A673 (cell line): ENCODE measurements around the gene RIT2. TPM values are rescaled to one million over a fixed set of nuclear protein-coding genes. Genes with fewer than 3 reads are reported as not detected.

Source experiments
- BruUV-seq: library from RNA; stranded (reverse); fragments of 400-500 nt; replicated peaks from 2 replicates; lab custom pipeline; 2021; lab: Mats Ljungman, UMichigan
- CTCF ChIA-PET: fragments of 300-600 bp; sonication (Branson Sonifier 250); formaldehyde crosslinking; loops from one replicate; lab custom pipeline; 2022; ENCODE audit warnings: antibody characterized with exemption; lab: Charles Lee
- POLR2A ChIA-PET: fragments of 300-600 bp; sonication (Branson Sonifier 250); formaldehyde crosslinking; loops from one replicate; lab custom pipeline; 2022; ENCODE audit warnings: antibody characterized with exemption; ENCODE audit not compliant: low non-redundant PET; lab: Charles Lee
- DNase-seq: peaks from one replicate; pipeline ENCODE4 v3.0.0-alpha.2; 2015; ENCODE audit warnings: low spot score
- H3K27ac ChIP-seq: fragments of 200-600 bp; sonication (generic); 2 replicates; pipeline ENCODE4 v1.5.1; 2016; ENCODE audit warnings: mixed run types, low read depth, mild to moderate bottlenecking, mixed read lengths, antibody characterized with exemption, low read length; ENCODE audit not compliant: poor library complexity, severe bottlenecking
- H3K27me3 ChIP-seq: fragments of 200-600 bp; sonication (generic); replicated peaks from 2 replicates; pipeline ENCODE4 v1.6.1; 2017; ENCODE audit warnings: mixed run types, low read depth, mild to moderate bottlenecking, mixed read lengths, antibody characterized with exemption, low read length; ENCODE audit not compliant: insufficient read depth, poor library complexity
- H3K36me3 ChIP-seq: fragments of 200-600 bp; sonication (generic); 2 replicates; pipeline ENCODE4 v1.6.1; 2016; ENCODE audit warnings: mixed run types, mild to moderate bottlenecking, mixed read lengths, antibody characterized with exemption, low read length; ENCODE audit not compliant: insufficient read depth, poor library complexity, severe bottlenecking
- H3K4me1 ChIP-seq: fragments of 200-600 bp; sonication (generic); 2 replicates; pipeline ENCODE4 v1.6.1; 2017; ENCODE audit warnings: mixed run types, mild to moderate bottlenecking, mixed read lengths, antibody characterized with exemption, low read length; ENCODE audit not compliant: insufficient read depth, poor library complexity, severe bottlenecking
- H3K4me3 ChIP-seq: fragments of 200-600 bp; sonication (generic); 2 replicates; pipeline ENCODE4 v1.5.1; 2016; ENCODE audit warnings: low read depth, mixed run types, mild to moderate bottlenecking, mixed read lengths, low read length; ENCODE audit not compliant: poor library complexity, severe bottlenecking
- H3K9me3 ChIP-seq: fragments of 200-600 bp; sonication (generic); 2 replicates; pipeline ENCODE4 v1.6.1; 2016; ENCODE audit warnings: mixed run types, low read depth, mild to moderate bottlenecking, mixed read lengths, antibody characterized with exemption, low read length; ENCODE audit not compliant: poor library complexity, severe bottlenecking
- EZH2 ChIP-seq: fragments of 200-600 bp; sonication (generic); IDR thresholded peaks from 2 replicates; pipeline ENCODE4 v1.6.1; 2017; ENCODE audit warnings: borderline replicate concordance, low read depth, mild to moderate bottlenecking, mixed read lengths, antibody characterized with exemption, low read length; ENCODE audit not compliant: poor library complexity, severe bottlenecking
- intact Hi-C: fragments of 100-400 bp; cut with micrococcal nuclease; formaldehyde crosslinking; loops from one replicate; pipeline ENCODE4 v1.10.0; 2022; ENCODE audit not compliant: unreplicated experiment
- total RNA-seq: library from RNA; stranded (reverse); gene quantifications from 2 replicates; pipeline ENCODE4 v1.2.3, GENCODE V29; 2021
- TF ChIP-seq, protein P1 (sequence below): fragments of 300-800, 200-600 bp; sonication (generic); conservative IDR thresholded peaks from 2 replicates; pipeline ENCODE4 v1.5.1; 2017; ENCODE audit warnings: low read depth, mild to moderate bottlenecking, antibody characterized with exemption, low read length, moderate library complexity, mixed read lengths

The RIT2 gene
- total RNA-seq, 1 experiment from 2014 or later, result not detected

DNA sequence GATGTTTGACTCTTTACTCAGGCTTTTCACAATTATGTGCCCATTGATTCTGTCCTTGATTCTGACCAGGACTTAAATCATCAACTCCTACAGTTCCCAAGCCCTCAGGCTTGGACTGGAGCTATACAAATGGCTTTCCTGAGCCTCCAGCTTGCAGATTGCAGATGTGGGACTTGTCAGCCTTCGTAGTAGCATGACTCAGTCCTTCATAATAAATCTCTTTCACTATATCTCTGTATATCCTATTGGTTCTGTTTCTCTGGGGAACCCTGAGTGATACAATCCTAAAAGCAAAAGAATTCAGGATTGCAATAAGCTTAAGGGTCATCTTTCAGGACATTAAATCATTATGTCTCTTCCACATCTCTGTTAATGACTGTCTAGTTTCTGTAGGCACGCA lies 356.6 kb downstream of the RIT2 start:
- H3K36me3 ChIP-seq, result no peaks in the 10 kb centered on the region
- ChIA-PET POLR2A (no interaction called here), CTCF (no interaction called here)
- intact Hi-C loops, result no loop called here
- no peak overlapping the region for H3K27ac ChIP-seq
- no TSS peak for BruUV-seq
- DNase-seq, result no peak
- H3K27me3 ChIP-seq, result no peaks in the 10 kb centered on the region
- no peaks in the 10 kb centered on the region for H3K9me3 ChIP-seq
- TF ChIP-seq, protein P1, sequence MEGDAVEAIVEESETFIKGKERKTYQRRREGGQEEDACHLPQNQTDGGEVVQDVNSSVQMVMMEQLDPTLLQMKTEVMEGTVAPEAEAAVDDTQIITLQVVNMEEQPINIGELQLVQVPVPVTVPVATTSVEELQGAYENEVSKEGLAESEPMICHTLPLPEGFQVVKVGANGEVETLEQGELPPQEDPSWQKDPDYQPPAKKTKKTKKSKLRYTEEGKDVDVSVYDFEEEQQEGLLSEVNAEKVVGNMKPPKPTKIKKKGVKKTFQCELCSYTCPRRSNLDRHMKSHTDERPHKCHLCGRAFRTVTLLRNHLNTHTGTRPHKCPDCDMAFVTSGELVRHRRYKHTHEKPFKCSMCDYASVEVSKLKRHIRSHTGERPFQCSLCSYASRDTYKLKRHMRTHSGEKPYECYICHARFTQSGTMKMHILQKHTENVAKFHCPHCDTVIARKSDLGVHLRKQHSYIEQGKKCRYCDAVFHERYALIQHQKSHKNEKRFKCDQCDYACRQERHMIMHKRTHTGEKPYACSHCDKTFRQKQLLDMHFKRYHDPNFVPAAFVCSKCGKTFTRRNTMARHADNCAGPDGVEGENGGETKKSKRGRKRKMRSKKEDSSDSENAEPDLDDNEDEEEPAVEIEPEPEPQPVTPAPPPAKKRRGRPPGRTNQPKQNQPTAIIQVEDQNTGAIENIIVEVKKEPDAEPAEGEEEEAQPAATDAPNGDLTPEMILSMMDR, result no peak
- no peak for TF ChIP-seq EZH2
- no peaks in the 10 kb centered on the region for H3K4me1 ChIP-seq
- no peak overlapping the region for H3K4me3 ChIP-seq

DNA sequence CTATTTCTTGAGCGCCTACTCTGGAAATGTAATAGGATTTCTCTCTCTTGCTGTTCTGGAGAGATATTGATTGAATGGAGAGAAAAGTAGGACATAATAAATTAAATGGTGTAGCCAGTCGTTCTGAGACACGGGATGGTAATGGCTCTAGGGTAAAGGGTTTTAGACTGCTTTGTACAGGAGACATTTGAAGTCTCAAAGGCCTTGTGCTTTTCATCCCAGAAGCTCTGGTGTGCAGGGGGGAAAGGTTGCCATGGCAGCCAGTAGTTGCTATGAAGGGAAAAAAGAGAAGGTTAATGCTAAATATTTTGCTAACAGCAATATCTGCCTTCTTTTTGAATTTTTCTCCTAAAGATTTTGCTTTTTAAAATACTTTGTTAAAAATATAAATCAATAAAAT lies 359.3 kb downstream of the RIT2 start:
- POLR2A ChIA-PET, result no interaction called here
- H3K27ac ChIP-seq, result no peak overlapping the region
- intact Hi-C loops, result no loop called here
- no peaks in the 10 kb centered on the region for H3K27me3 ChIP-seq
- TF ChIP-seq, protein P1, result no peak
- TF ChIP-seq EZH2, result no peak
- H3K4me3 ChIP-seq, result no peak overlapping the region
- no peaks in the 10 kb centered on the region for H3K36me3 ChIP-seq
- CTCF ChIA-PET, result no interaction called here
- H3K9me3 ChIP-seq, result no peaks in the 10 kb centered on the region
- BruUV-seq, result no TSS peak
- no peaks in the 10 kb centered on the region for H3K4me1 ChIP-seq
- DNase-seq, result no peak

DNA sequence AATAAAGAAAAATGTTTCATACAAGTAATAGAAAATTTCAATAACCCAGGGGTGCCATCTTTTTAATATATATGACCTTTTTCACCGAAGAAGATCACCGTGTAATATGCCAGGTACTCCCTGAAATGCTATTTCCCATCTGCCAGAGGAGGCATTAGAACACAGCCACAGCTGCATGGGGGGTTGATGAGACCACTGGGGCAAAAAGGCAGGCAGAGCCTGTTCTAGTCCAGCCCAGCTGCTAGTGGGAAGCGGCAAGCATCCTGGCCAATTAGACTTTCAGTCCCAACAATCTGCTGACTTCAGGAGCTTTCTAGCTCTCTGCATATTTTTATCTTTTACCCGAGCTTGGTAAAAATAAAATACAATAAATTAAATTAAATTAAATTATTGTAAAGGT lies 362.6 kb downstream of the RIT2 start:
- Histone ChIP-seq H3K4me3 (no peak overlapping the region), H3K27me3 (no peaks in the 10 kb centered on the region), H3K27ac (no peak overlapping the region), H3K9me3 (no peaks in the 10 kb centered on the region), H3K36me3 (no peaks in the 10 kb centered on the region), H3K4me1 (no peaks in the 10 kb centered on the region)
- CTCF ChIA-PET, result no interaction called here
- intact Hi-C loops, result no loop called here
- no peak for DNase-seq
- no peak for TF ChIP-seq EZH2
- TF ChIP-seq, protein P1, result no peak
- POLR2A ChIA-PET, result no interaction called here
- BruUV-seq, result no TSS peak
